ENCODE results near the gene ZNF57.

- TF ChIP-seq POLR2A (IDR thresholded peaks at IDR 0.05; ENCODE audit: low read length) = no peak
- no peak for TF ChIP-seq GATA1 (IDR thresholded peaks at IDR 0.05; ENCODE audit: low read depth, low read length)
These were observed 26.3 kb downstream of the ZNF57 start for GRCh38 chr19:2927032-2927430.
